HepG2 (cell line): ENCODE results near the gene FXYD6. TPM values are rescaled to one million over a fixed set of nuclear protein-coding genes. Genes with fewer than 3 reads are reported as not detected.

Experiments used
- ATAC-seq: fragments of 200-7000 bp; cut with Tn5 transposase; 3 replicates; pipeline ENCODE4 v1.9.1; 2020; ENCODE audit warnings: mild to moderate bottlenecking, moderate library complexity
- BruUV-seq: library from RNA; stranded (reverse); fragments of 400-500 nt; replicated peaks from 2 replicates; lab custom pipeline; 2021; lab: Mats Ljungman, UMichigan
- CTCF ChIA-PET: fragments of 300-600 bp; formaldehyde crosslinking; extraction: SDS; loops from one replicate; lab custom pipeline; 2021; ENCODE audit warnings: low total read pairs, inconsistent platforms, low intra/inter-chr PET ratio; lab: Yijun Ruan, JAX
- POLR2A ChIA-PET: fragments of 350-600 bp; sonication (Branson Sonifier 250); formaldehyde crosslinking; loops from one replicate; lab custom pipeline; 2020; ENCODE audit warnings: antibody characterized with exemption, inconsistent platforms; lab: Yijun Ruan, JAX
- DNase-seq: peaks from one replicate; pipeline ENCODE4 v3.0.0-alpha.2; 2015; ENCODE audit warnings: low spot score
- FAIRE-seq: peaks from 3 replicates; lab custom pipeline; 2011; peaks lifted over from hg19 to GRCh38; lab: Jason Lieb, UNC
- H2AFZ ChIP-seq: one replicate; pipeline ENCODE4 v1.6.1; 2011; ENCODE audit warnings: low read length, inconsistent platforms
- H3K27ac ChIP-seq: fragments of 300-600 bp; 3 replicates; pipeline ENCODE4 v1.8.0; 2011; ENCODE audit warnings: mixed run types, mild to moderate bottlenecking, mixed read lengths, low read length, inconsistent platforms; ENCODE audit not compliant: insufficient read depth; ENCODE audit errors: extremely low read length
- H3K27me3 ChIP-seq, 2 experiments: fragments of 200-600 bp in 1 of 2; 2 replicates in 1 of 2; 3 replicates in 1 of 2; pipeline versions ENCODE4 v1.6.0 to v1.8.0; 2011; ENCODE audit warnings: low read length in 2 of 2, mild to moderate bottlenecking in 2 of 2, moderate library complexity in 2 of 2, inconsistent platforms in 1 of 2; ENCODE audit not compliant: insufficient read depth in 2 of 2, control insufficient read depth in 1 of 2
- H3K36me3 ChIP-seq, 2 experiments: fragments of 200-600 bp in 1 of 2; replicated peaks in 1 of 2; 2 replicates in 1 of 2; 3 replicates in 1 of 2; pipeline versions ENCODE4 v1.5.1 to v1.8.0; 2011; ENCODE audit warnings: low read length in 2 of 2, inconsistent platforms in 1 of 2; ENCODE audit not compliant: insufficient read depth in 2 of 2, control insufficient read depth in 1 of 2
- H3K4me1 ChIP-seq: 2 replicates; pipeline ENCODE4 v1.5.1; 2012; ENCODE audit warnings: low read length, inconsistent platforms; ENCODE audit not compliant: insufficient read depth
- H3K4me2 ChIP-seq: 2 replicates; pipeline ENCODE4 v1.6.0; 2011; ENCODE audit warnings: low read depth, low read length, inconsistent platforms
- H3K4me3 ChIP-seq, 3 experiments: fragments of 200-600 bp in 1 of 3; sonication (generic), shearing (Covaris generic) in 1 of 3; replicated peaks in 1 of 3; 2 replicates each; pipeline ENCODE4 v1.5.1; 2011 to 2016; ENCODE audit warnings: low read length in 3 of 3, inconsistent platforms in 2 of 3, low read depth in 2 of 3, mild to moderate bottlenecking in 2 of 3, control low read depth in 1 of 3, mixed read lengths in 1 of 3; ENCODE audit not compliant: insufficient read depth in 1 of 3
- H3K79me2 ChIP-seq: one replicate; pipeline ENCODE4 v1.6.1; 2011; ENCODE audit warnings: low read length, inconsistent platforms; ENCODE audit not compliant: insufficient read depth
- H3K9ac ChIP-seq: 2 replicates; pipeline ENCODE4 v1.6.0; 2011; ENCODE audit warnings: mild to moderate bottlenecking, low read depth, low read length, inconsistent platforms; ENCODE audit not compliant: insufficient read depth
- H3K9me3 ChIP-seq: 2 replicates; pipeline ENCODE4 v1.5.1; 2012; ENCODE audit warnings: mild to moderate bottlenecking, low read length
- H4K20me1 ChIP-seq: 2 replicates; pipeline ENCODE4 v1.6.0; 2011; ENCODE audit warnings: inconsistent platforms, mild to moderate bottlenecking, low read length, moderate library complexity; ENCODE audit not compliant: insufficient read depth
- CREB1 ChIP-seq, 2 experiments: fragments of 450-650 bp in 1 of 2; IDR thresholded peaks; 2 replicates each; pipeline ENCODE4 v1.6.1; 2016 to 2017; ENCODE audit warnings: control low read depth in 1 of 2, mild to moderate bottlenecking in 1 of 2, missing compliant biosample characterization in 1 of 2, missing genetic modification characterization in 1 of 2
- ZNF180 ChIP-seq: sonication (generic); formaldehyde crosslinking; IDR thresholded peaks from 2 replicates; pipeline ENCODE4 v1.4.0; 2020; ENCODE audit warnings: low read depth, missing genetic modification reagents, borderline replicate concordance
- ZNF276 ChIP-seq: sonication (generic); formaldehyde crosslinking; IDR thresholded peaks from 2 replicates; pipeline ENCODE4 v1.4.0; 2020; ENCODE audit warnings: mild to moderate bottlenecking, low read depth, missing genetic modification reagents
- ZNF841 ChIP-seq: sonication (generic); formaldehyde crosslinking; IDR thresholded peaks from 2 replicates; pipeline ENCODE4 v1.8.1; 2023; ENCODE audit warnings: missing genetic modification reagents, borderline replicate concordance
- WGBS: methylation state at CpG from one replicate; pipeline ENCODE4 v1.1.6; 2017; ENCODE audit warnings: low lambda C conversion rate; 5-methylcytosine and 5-hydroxymethylcytosine counted together
- in situ Hi-C: cut with HindIII; loops from 2 replicates; pipeline ENCODE4 v1.10.0; 2017; ENCODE audit warnings: low pct_unique_long_range_greater_than_20kb; ENCODE audit not compliant: extremely low pct_ligation_motif_present
- intact Hi-C: fragments of 100-400 bp; cut with micrococcal nuclease; formaldehyde crosslinking; loops from one replicate; pipeline ENCODE4 v1.10.0; 2022; ENCODE audit not compliant: unreplicated experiment
- polyA plus RNA-seq, 8 experiments: library from polyadenylated mRNA; depleted of rRNA in 3 of 8; stranded (reverse) in 7 of 8; unstranded in 1 of 8; fragments of >200 nt; fragmentation: Illumina TruSeq in 4 of 8; extraction: Trizol in 4 of 8; gene quantifications; 2 replicates each; pipeline versions ENCODE4 v1.2.1 to v1.2.3, GENCODE V29; 2011 to 2016; ENCODE audit warnings: low read depth in 4 of 8, missing spikeins in 1 of 8, mixed read lengths in 1 of 8; ENCODE audit not compliant: insufficient read depth in 1 of 8
- total RNA-seq, 5 experiments: library from RNA; depleted of rRNA; stranded (reverse); fragments of >200 nt; fragmentation: Illumina TruSeq; extraction: Trizol; gene quantifications; 2 replicates each; pipeline ENCODE4 v1.2.3, GENCODE V29; 2016; ENCODE audit warnings: low read depth in 1 of 5

FXYD6 gene
- total and polyA plus RNA-seq, 2 of the 13 experiments (the other 11 are each of a cell fraction or from before 2014, with no cell fraction given) = not detected

GRCh38 chr11:117863383-117863782 is 13.1 kb downstream of the FXYD6 start (continued):
- TF ChIP-seq ZNF276 (CRISPR knock-in tag) = no peak

- no TSS peak for BruUV-seq
- H3K4me2 ChIP-seq = no peak overlapping the region
- no peak overlapping the region for H3K27ac ChIP-seq
- WGBS = 50% methylated on average over 1 of the region's 1 CpG
- no peak for TF ChIP-seq ZNF180 (CRISPR knock-in tag)
- TF ChIP-seq ZNF841 (CRISPR knock-in tag) = no peak
- peak; percentile 62; the same call in 1 of the 2 replicates for TF ChIP-seq CREB1 (IDR thresholded peaks at IDR 0.05)
- TF ChIP-seq CREB1 (CRISPR knock-in tag; IDR thresholded peaks at IDR 0.05) = no peak
- intact Hi-C loops (no loop called here), in situ Hi-C loops (no loop called here)
- H3K79me2 ChIP-seq = no peaks in the 10 kb centered on the region
- POLR2A ChIA-PET = no interaction called here
- no peak overlapping the region for H3K4me3 ChIP-seq
- ATAC-seq (no peak), FAIRE-seq (no peak), DNase-seq (no peak)
- no peaks in the 10 kb centered on the region for H3K9me3 ChIP-seq
- H3K27me3 ChIP-seq = peaks cover 4 to 45% of the 10 kb centered on the region in 2 experiments; a peak in 4 of 5 replicates
- H3K4me1 ChIP-seq = no peaks in the 10 kb centered on the region
- CTCF ChIA-PET = no interaction called here
- no peaks in the 10 kb centered on the region for H3K36me3 ChIP-seq
- no peak overlapping the region for H2AFZ ChIP-seq
- no peak overlapping the region for H3K9ac ChIP-seq
- no peaks in the 10 kb centered on the region for H4K20me1 ChIP-seq
Observed at GRCh38 chr11:117862753-117863152, 13.7 kb downstream of the FXYD6 start.
